Thoracic aorta (tissue), 2 donors: Measurements from ENCODE around the gene TBC1D24. TPM values are rescaled to one million over a fixed set of nuclear protein-coding genes. Genes with fewer than 3 reads are reported as not detected.

Experiments used
- ATAC-seq: fragments of 150-250 bp; one replicate; pipeline ENCODE4 v1.8.0; 2017; ENCODE audit warnings: low read depth; ENCODE audit not compliant: insufficient number of reproducible peaks, low FRiP score
- DNase-seq: peaks from one replicate; pipeline ENCODE4 v3.0.0-alpha.2; 2020; ENCODE audit warnings: low spot score
- H3K27ac ChIP-seq, 2 donors: fragments of 200-600 bp; sonication (generic); 1 replicate in 1 of 2; 2 replicates in 1 of 2; pipeline ENCODE4 v1.5.1; 2016; ENCODE audit warnings: mild to moderate bottlenecking in 2 of 2, moderate library complexity in 2 of 2
- H3K27me3 ChIP-seq: fragments of 200-600 bp; sonication (generic); replicated peaks from 2 replicates; pipeline ENCODE4 v1.6.0; 2016; ENCODE audit warnings: mild to moderate bottlenecking; ENCODE audit not compliant: insufficient read depth
- H3K36me3 ChIP-seq: fragments of 200-600 bp; sonication (generic); one replicate; pipeline ENCODE4 v1.5.1; 2016
- H3K4me1 ChIP-seq, 2 donors: fragments of 200-600 bp; sonication (generic); 1 replicate in 1 of 2; 2 replicates in 1 of 2; pipeline versions ENCODE4 v1.5.1 to v1.6.0; 2016; ENCODE audit warnings: low read depth in 2 of 2, mild to moderate bottlenecking in 1 of 2; ENCODE audit not compliant: control insufficient read depth in 1 of 2
- H3K4me3 ChIP-seq: fragments of 200-600 bp; sonication (generic); 2 replicates; pipeline ENCODE4 v1.5.1; 2016; ENCODE audit warnings: mild to moderate bottlenecking
- H3K9me3 ChIP-seq: fragments of 200-600 bp; sonication (generic); 2 replicates; pipeline ENCODE4 v1.5.1; 2016
- total RNA-seq, 2 donors: library from RNA; depleted of rRNA; stranded (reverse); fragments of >200 nt; gene quantifications; one replicate each; pipeline versions ENCODE4 v1.1.0 to v1.2.3, GENCODE V29; 2016
- TF ChIP-seq, protein P1 (sequence below): fragments of 200-600 bp; sonication (generic); IDR thresholded peaks from one replicate; pipeline ENCODE4 v1.5.1; 2019; ENCODE audit warnings: antibody characterized with exemption

TBC1D24 gene
- total RNA-seq, 2 donors from 2014 or later: 14.5 to 15.0 TPM

DNA sequence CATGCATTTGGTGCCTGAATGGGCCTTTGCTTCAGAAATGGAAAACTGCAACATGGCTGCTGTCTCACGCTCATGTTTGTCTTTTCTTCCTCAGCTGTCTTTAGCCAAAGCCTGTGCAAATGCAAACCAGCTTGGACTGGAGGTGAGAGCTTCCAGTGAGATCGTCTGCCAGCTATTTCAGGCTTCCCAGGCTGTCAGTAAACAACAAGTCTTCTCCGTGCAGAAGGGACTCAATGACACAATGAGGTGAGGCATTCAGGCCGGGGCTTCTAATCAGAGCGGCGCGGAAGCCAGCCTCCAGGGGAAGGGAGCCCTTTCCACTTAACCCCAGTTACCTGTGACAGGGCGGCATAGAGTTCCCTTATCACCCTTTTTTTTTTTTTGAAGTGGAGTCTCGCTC, 31.4 kb upstream of the TBC1D24 start:
- Histone ChIP-seq H3K9me3 (no peaks in the 10 kb centered on the region), H3K27ac (no peak overlapping the region), H3K4me3 (no peak overlapping the region), H3K27me3 (no peaks in the 10 kb centered on the region), H3K36me3 (no peaks in the 10 kb centered on the region), H3K4me1 (no peaks in the 10 kb centered on the region)
- TF ChIP-seq, protein P1, sequence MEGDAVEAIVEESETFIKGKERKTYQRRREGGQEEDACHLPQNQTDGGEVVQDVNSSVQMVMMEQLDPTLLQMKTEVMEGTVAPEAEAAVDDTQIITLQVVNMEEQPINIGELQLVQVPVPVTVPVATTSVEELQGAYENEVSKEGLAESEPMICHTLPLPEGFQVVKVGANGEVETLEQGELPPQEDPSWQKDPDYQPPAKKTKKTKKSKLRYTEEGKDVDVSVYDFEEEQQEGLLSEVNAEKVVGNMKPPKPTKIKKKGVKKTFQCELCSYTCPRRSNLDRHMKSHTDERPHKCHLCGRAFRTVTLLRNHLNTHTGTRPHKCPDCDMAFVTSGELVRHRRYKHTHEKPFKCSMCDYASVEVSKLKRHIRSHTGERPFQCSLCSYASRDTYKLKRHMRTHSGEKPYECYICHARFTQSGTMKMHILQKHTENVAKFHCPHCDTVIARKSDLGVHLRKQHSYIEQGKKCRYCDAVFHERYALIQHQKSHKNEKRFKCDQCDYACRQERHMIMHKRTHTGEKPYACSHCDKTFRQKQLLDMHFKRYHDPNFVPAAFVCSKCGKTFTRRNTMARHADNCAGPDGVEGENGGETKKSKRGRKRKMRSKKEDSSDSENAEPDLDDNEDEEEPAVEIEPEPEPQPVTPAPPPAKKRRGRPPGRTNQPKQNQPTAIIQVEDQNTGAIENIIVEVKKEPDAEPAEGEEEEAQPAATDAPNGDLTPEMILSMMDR: no peak
- ATAC-seq: no peak
- no peak for DNase-seq

DNA sequence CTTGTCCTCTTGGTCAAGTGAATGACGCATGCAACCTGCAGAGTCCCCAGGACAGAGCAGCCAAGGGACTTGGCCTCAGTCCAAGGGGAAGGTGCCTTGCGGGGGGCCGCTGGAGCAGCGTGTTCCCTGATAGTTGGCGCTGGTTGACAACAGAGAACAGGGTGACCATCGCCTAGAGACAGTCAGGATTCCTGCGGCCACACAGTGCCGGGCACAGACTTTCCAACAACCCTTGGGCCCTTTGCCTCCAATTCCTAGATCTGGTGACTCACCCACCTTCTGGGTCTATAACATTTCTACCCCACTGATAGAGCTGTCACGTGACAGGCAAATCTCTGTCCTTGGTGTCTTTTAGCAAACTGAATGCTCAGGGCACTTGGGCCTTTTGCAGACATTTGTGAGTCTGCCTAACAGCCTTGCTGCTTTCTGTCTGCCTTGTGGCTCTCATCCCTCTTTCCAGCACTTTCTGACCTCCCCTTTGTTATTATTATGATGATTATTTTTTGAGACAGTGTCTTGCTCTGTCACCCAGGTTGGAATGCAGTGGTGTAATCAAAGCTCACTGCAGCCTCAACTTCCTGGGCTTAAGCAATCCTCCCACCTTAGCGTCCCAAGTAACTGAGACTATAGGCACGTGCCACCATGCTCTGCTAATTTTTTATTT, 26.9 kb upstream of the TBC1D24 start:
- Histone ChIP-seq H3K36me3 (no peaks in the 10 kb centered on the region), H3K27me3 (no peaks in the 10 kb centered on the region)
- ATAC-seq: no peak

DNA sequence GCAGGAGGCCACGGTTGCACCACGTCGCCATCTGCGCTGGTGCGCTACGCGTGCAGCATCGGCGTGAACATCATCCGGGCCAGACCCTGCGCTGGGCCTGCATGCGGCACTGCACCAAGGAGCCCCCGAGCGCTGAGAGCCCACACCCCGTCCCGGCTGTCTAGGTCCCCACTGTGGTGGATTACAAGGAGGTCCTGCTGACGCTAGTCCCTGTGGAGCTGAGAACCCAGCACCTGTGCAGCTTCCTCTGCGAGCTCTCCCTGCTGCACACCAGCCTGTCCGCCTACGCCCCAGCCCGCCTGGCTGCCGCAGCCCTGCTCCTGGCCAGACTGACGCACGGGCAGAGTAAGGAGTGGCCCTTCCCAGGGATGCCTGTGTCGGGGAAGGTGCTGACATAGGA, 25.8 kb upstream of the TBC1D24 start:
- Histone ChIP-seq H3K27ac (no peak overlapping the region), H3K36me3 (no peaks in the 10 kb centered on the region), H3K9me3 (no peaks in the 10 kb centered on the region), H3K4me1 (no peaks in the 10 kb centered on the region), H3K27me3 (no peaks in the 10 kb centered on the region), H3K4me3 (no peak overlapping the region)
- DNase-seq: no peak
- TF ChIP-seq, protein P1: no peak
- ATAC-seq: no peak

More for the DNA sequence above, 26.9 kb upstream of the TBC1D24 start:
- H3K27ac ChIP-seq: no peak overlapping the region
- no peak overlapping the region for H3K4me3 ChIP-seq
- no peaks in the 10 kb centered on the region for H3K9me3 ChIP-seq
- H3K4me1 ChIP-seq: no peaks in the 10 kb centered on the region
- TF ChIP-seq, protein P1: no peak
- no peak for DNase-seq

DNA sequence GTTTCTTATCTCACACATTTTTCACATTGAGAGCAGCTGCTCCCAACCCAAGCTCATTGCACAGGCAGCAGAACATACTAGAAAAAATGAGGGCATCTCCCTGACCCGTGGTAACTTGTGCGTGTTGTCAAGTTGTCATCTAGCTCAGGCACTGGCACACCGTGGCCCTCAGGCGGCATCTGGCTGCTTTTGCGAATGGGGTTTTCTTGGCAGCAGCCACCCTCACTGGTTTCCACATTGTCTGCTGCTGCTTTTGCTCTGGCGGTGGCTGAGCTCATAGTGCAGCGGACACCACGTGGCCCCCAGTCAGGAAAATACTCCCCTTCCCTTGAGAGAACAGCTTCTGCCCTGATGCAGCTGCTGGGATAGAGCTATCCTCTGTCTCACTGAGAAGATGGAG, 24.4 kb upstream of the TBC1D24 start:
- Histone ChIP-seq H3K27ac (no peak overlapping the region), H3K36me3 (no peaks in the 10 kb centered on the region), H3K9me3 (no peaks in the 10 kb centered on the region), H3K27me3 (no peaks in the 10 kb centered on the region), H3K4me1 (no peaks in the 10 kb centered on the region), H3K4me3 (no peak overlapping the region)
- ATAC-seq: no peak
- TF ChIP-seq, protein P1: no peak
- DNase-seq: no peak

DNA sequence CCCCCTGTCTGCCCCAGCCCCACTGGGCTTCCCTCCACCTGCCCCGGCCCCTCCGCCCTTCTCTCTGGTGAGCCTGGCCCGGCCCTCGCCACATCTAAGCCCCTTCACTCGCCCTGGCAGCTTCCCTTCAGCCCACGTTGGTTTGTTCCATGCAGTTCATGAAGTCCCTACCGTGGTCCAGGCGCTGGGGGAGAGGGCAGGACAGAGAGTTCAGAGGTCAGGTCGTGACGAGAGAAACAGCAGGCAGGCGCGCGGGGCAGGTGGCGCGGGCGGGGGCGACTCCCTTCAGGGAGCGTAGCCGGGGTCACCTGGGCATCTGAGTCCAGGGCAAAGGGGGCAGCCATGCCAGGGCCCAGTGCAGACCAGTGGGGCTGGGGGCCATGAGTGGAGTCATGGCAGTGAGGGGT, 23.9 kb upstream of the TBC1D24 start:
- Histone ChIP-seq H3K4me3 (no peak overlapping the region), H3K36me3 (no peaks in the 10 kb centered on the region), H3K4me1 (no peaks in the 10 kb centered on the region), H3K27ac (no peak overlapping the region), H3K9me3 (no peaks in the 10 kb centered on the region), H3K27me3 (no peaks in the 10 kb centered on the region)
- no peak for ATAC-seq
- TF ChIP-seq, protein P1: no peak
- no peak for DNase-seq
